Measurements from ENCODE around the gene KCNIP2. TPM values are rescaled to one million over a fixed set of nuclear protein-coding genes. Genes with fewer than 3 reads are reported as not detected.

Gene KCNIP2
- total RNA-seq, 2 experiments from 2014 or later = 4.3 to 7.3 TPM

DNA sequence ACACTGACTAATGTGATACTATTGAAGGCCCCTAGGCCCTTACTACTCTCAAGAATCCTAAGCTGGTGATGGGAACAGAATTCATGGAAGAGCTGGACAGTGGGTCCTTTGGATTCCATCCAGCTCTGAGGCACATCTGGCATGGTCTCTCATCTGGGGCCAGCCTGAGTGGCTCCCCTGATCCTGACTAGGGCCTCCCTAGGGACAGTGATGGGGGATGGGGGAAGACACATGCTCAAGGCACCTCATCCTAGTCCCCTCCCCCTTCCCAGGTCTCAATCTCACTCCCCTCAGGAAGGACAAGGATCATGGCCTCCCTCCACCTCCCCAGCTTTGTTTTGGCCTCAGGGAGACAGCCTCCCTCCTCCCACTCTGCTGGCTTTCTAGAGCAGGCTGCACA, 1.8 kb downstream of the KCNIP2 start:
- H3K4me3 ChIP-seq (ENCODE audit: low read depth, low read length, poor library complexity, severe bottlenecking) = no peak overlapping the region
- no peaks in the 10 kb centered on the region for H3K79me2 ChIP-seq (ENCODE audit: insufficient read depth, low read depth, low read length)
- POLR2A ChIA-PET = interaction anchor here (0.5 to 1.2 kb wide), 2 partner anchors 17 to 368 kb away, joined by 3 to 6 read pairs; no protein-coding TSS in a partner anchor
- intact Hi-C loops (cut with micrococcal nuclease; ENCODE audit: unreplicated experiment) = loop anchor here (1.0 kb wide), 1 partner anchor 47 kb away; no protein-coding TSS in a partner anchor
- BruUV-seq (replicated peaks) = no TSS peak
- H4K20me1 ChIP-seq (ENCODE audit: insufficient read depth, low read length) = no peaks in the 10 kb centered on the region
- CTCF ChIA-PET (ENCODE audit: unreplicated experiment) = interaction anchor here (0.6 to 1.9 kb wide), 5 partner anchors 25 to 231 kb away, joined by 3 to 8 read pairs (median 3); no protein-coding TSS in a partner anchor
- no peak overlapping the region for H2AFZ ChIP-seq (ENCODE audit: low read length)
- peaks cover 15% of the 10 kb centered on the region for H3K4me1 ChIP-seq (ENCODE audit: insufficient read depth, low read length, poor library complexity, severe bottlenecking)
- no peaks in the 10 kb centered on the region for H3K9me2 ChIP-seq (ENCODE audit: insufficient read depth, low read length)
- TF ChIP-seq, protein P1, sequence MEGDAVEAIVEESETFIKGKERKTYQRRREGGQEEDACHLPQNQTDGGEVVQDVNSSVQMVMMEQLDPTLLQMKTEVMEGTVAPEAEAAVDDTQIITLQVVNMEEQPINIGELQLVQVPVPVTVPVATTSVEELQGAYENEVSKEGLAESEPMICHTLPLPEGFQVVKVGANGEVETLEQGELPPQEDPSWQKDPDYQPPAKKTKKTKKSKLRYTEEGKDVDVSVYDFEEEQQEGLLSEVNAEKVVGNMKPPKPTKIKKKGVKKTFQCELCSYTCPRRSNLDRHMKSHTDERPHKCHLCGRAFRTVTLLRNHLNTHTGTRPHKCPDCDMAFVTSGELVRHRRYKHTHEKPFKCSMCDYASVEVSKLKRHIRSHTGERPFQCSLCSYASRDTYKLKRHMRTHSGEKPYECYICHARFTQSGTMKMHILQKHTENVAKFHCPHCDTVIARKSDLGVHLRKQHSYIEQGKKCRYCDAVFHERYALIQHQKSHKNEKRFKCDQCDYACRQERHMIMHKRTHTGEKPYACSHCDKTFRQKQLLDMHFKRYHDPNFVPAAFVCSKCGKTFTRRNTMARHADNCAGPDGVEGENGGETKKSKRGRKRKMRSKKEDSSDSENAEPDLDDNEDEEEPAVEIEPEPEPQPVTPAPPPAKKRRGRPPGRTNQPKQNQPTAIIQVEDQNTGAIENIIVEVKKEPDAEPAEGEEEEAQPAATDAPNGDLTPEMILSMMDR (conservative IDR thresholded peaks at IDR 0.05; ENCODE audit: low read length) = no peak
- no peak for TF ChIP-seq EZH2phosphoT487 (IDR thresholded peaks at IDR 0.05; ENCODE audit: borderline replicate concordance, low read depth, low read length)
- H3K27ac ChIP-seq (ENCODE audit: low read depth, low read length, poor library complexity, severe bottlenecking) = no peak overlapping the region
- H3K36me3 ChIP-seq (ENCODE audit: insufficient read depth, low read length) = no peaks in the 10 kb centered on the region
- H3K4me2 ChIP-seq (ENCODE audit: low read length) = no peak overlapping the region
- DNase-seq (ENCODE audit: low spot score) = no peak
- no peaks in the 10 kb centered on the region for H3K9me3 ChIP-seq (ENCODE audit: low read length)

GRCh38 chr10:101840741-101841453, 2.7 kb downstream of the KCNIP2 start:
- no peak overlapping the region for H3K27ac ChIP-seq (ENCODE audit: low read depth, low read length, poor library complexity, severe bottlenecking)
- ChIA-PET CTCF (ENCODE audit: unreplicated experiment) (interaction anchor here (0.6 to 2.1 kb wide), 7 partner anchors 24 to 307 kb away, joined by 3 to 8 read pairs (median 3); no protein-coding TSS in a partner anchor), POLR2A (interaction anchor here (0.5 to 1.2 kb wide), 3 partner anchors 8 to 367 kb away, joined by 3 to 6 read pairs (median 6); no protein-coding TSS in a partner anchor)
- peaks cover 15% of the 10 kb centered on the region for H3K4me1 ChIP-seq (ENCODE audit: insufficient read depth, low read length, poor library complexity, severe bottlenecking)
- no peak overlapping the region for H2AFZ ChIP-seq (ENCODE audit: low read length)
- no peaks in the 10 kb centered on the region for H4K20me1 ChIP-seq (ENCODE audit: insufficient read depth, low read length)
- no peaks in the 10 kb centered on the region for H3K36me3 ChIP-seq (ENCODE audit: insufficient read depth, low read length)
- intact Hi-C loops (cut with micrococcal nuclease; ENCODE audit: unreplicated experiment) = loop anchor here (1.0 kb wide), 3 partner anchors 48 to 232 kb away; no protein-coding TSS in a partner anchor
- peak; percentile 75 for DNase-seq (ENCODE audit: low spot score)
- H3K79me2 ChIP-seq (ENCODE audit: insufficient read depth, low read depth, low read length) = no peaks in the 10 kb centered on the region
- no TSS peak for BruUV-seq (replicated peaks)
- no peak overlapping the region for H3K4me3 ChIP-seq (ENCODE audit: low read depth, low read length, poor library complexity, severe bottlenecking)
- no peaks in the 10 kb centered on the region for H3K9me3 ChIP-seq (ENCODE audit: low read length)
- H3K4me2 ChIP-seq (ENCODE audit: low read length) = peak overlapping the region; percentile 70; the same call in 1 of the 2 replicates
- TF ChIP-seq, protein P1 (conservative IDR thresholded peaks at IDR 0.05; ENCODE audit: low read length) = peak; percentile 96
- TF ChIP-seq EZH2phosphoT487 (IDR thresholded peaks at IDR 0.05; ENCODE audit: borderline replicate concordance, low read depth, low read length) = no peak
- H3K9me2 ChIP-seq (ENCODE audit: insufficient read depth, low read length) = no peaks in the 10 kb centered on the region
